NB4 (cell line): ENCODE data around the gene PIEZO2.

Experiments
- MYC ChIP-seq: IDR thresholded peaks from 2 replicates; pipeline ENCODE4 v1.6.1; 2011; ENCODE audit warnings: low read depth, low read length
- POLR2A ChIP-seq: IDR thresholded peaks from 2 replicates; pipeline ENCODE4 v1.6.1; 2011; ENCODE audit warnings: mild to moderate bottlenecking; ENCODE audit not compliant: insufficient read length; ENCODE audit errors: extremely low read depth
- TF ChIP-seq, protein P1 (sequence below): IDR thresholded peaks from one replicate; pipeline ENCODE4 v1.5.1; 2012; ENCODE audit warnings: low read depth, low read length
- TF ChIP-seq, protein P2 (sequence below): IDR thresholded peaks from 2 replicates; pipeline ENCODE4 v1.6.1; 2011; ENCODE audit warnings: low read depth, low read length

DNA sequence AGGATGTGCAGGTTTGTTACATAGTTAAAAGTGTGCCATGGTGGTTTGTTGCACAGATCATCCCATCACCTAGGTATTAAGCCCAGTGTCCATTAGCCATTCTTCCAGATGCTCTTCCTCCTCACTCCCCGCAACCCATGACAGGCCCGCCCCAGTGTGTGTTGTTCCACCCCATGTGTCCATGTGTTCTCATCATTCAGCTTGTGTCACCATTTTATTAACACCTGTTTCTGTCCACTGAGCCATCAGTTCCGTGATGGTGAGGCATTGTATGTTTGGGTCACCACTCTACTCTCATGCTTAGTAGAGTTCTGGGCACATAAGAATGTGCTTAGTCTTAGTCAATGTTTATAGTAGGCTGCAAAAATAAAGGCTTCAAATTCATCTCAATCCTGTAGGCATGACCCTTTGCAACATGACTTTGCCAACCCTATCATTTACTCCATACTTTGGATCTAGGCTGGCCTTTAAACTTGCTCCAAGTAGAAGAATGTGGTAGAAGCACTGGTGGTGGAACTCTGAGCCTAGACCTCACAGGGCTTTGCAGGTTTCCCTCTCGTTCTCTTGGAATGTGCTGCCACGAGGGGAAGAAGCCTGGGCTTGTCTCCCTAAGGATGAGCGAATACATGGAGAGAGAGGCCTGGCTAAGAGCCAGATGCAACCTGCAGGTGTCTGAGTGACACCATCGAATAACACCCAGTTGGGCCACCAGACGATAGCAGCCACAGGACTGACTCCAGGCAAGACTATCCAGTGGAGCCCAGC, 462.0 kb downstream of the PIEZO2 start:
- TF ChIP-seq POLR2A (no peak), MYC (no peak)
- TF ChIP-seq, protein P1, sequence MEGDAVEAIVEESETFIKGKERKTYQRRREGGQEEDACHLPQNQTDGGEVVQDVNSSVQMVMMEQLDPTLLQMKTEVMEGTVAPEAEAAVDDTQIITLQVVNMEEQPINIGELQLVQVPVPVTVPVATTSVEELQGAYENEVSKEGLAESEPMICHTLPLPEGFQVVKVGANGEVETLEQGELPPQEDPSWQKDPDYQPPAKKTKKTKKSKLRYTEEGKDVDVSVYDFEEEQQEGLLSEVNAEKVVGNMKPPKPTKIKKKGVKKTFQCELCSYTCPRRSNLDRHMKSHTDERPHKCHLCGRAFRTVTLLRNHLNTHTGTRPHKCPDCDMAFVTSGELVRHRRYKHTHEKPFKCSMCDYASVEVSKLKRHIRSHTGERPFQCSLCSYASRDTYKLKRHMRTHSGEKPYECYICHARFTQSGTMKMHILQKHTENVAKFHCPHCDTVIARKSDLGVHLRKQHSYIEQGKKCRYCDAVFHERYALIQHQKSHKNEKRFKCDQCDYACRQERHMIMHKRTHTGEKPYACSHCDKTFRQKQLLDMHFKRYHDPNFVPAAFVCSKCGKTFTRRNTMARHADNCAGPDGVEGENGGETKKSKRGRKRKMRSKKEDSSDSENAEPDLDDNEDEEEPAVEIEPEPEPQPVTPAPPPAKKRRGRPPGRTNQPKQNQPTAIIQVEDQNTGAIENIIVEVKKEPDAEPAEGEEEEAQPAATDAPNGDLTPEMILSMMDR: no peak
- TF ChIP-seq, protein P2, sequence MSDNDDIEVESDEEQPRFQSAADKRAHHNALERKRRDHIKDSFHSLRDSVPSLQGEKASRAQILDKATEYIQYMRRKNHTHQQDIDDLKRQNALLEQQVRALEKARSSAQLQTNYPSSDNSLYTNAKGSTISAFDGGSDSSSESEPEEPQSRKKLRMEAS: no peak
